ENCODE results near the gene CLASP2.
"Not testable (repeated sequence)": the region's sequence is repeated elsewhere in the genome, so short reads cannot be mapped to it uniquely, and the experiment has no call there.

The CLASP2 gene

DNA sequence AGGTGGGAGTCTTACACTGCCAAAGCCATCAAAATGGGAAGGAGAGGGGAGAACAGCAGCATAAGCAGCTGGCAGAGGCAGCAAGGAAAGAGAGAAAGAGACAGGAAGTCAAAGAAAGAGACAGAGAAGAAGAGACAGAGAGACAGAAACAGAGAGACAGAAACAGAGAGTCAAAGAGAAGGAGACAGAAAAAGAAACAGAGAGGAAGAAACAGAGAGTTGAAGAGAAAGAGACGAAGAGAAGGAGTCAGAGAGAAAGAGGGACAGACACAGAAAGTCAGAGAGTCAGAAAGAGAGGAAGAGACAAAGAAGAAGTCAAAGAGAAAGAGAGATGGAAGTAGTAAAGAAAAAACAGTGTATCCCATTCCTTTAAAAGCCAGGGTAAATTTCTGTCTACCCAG lies 266.1 kb downstream of the CLASP2 start:
- DNase-seq (ENCODE audit: low spot score) = not testable (repeated sequence)

DNA sequence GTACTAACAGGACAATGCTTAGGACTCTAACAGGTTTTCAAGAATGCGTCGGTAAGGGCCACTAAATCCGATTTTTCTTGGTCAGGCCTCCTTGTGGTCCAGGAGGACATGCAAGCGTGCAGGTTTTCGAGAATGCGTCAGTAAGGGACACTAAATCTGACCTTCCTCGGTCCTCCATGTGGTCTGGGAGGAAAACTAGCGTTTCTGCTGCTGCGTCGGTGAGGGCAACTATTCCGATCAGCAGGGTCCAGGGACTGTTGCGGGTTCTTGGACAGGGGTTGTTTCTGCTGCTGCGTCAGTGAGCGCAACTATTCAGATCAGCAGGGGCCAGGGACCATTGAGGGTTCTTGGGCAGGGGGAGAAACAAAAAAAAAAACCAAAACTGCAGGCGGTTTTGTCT lies 270.1 kb downstream of the CLASP2 start:
- DNase-seq (ENCODE audit: low spot score) = no peak

DNA sequence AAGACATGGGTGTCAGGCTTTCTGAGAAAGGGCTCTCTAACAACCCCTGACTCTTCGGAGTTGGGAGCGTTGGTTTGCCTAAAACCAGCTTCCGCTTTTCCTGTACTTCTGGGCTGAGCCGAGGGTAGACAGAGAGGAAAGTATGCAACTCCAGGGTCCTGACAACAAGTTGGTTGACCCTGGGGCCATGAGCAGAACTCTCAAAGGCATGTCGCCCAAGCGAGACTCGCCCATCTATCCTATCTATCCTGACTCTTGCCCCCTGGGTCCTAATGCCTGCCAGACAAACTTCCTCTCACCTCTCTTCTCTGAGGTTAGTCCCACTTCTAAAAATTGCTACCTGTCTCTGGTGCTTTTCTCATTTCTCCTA lies 270.8 kb downstream of the CLASP2 start:
- DNase-seq (ENCODE audit: low spot score) = not testable (repeated sequence)

Measured in germinal center (tissue), 1 donor.